ENCODE data around the gene THOC6.
A peak's percentile ranks its signal among the peaks of the same experiment; 100 is the strongest.
"Not testable (repeated sequence)": the region's sequence is repeated elsewhere in the genome, so short reads cannot be mapped to it uniquely, and the experiment has no call there.

Gene THOC6

GRCh38 chr16:3072148-3072547 lies 48.3 kb downstream of the THOC6 start:
- not testable (repeated sequence) for DNase-seq (ENCODE audit: low read depth in 2 of 2)

- DNase-seq (ENCODE audit: low read depth in 2 of 2): not testable (repeated sequence)
These were observed 48.9 kb downstream of the THOC6 start for GRCh38 chr16:3072576-3073263.

DNA sequence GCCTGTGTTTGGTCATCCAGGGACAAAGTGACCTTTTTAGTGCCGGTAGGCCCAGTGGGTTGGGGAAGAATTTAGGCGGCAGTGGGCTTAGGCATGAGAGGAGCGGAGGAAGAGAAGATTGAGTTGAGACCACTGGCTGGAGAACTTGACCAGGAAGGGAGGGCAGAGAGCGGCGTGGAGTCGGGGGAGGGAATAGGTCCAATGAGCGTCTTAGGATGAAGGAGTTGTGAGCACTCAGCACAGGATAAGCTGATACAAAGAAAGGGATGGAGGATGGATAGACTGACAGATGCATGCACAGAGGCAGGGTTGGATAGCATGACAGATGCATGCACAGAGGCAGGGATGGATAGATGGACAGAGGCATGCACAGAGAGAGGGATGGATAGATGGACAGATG lies 49.6 kb downstream of the THOC6 start:
- DNase-seq (ENCODE audit: low read depth in 2 of 2): no peak

DNA sequence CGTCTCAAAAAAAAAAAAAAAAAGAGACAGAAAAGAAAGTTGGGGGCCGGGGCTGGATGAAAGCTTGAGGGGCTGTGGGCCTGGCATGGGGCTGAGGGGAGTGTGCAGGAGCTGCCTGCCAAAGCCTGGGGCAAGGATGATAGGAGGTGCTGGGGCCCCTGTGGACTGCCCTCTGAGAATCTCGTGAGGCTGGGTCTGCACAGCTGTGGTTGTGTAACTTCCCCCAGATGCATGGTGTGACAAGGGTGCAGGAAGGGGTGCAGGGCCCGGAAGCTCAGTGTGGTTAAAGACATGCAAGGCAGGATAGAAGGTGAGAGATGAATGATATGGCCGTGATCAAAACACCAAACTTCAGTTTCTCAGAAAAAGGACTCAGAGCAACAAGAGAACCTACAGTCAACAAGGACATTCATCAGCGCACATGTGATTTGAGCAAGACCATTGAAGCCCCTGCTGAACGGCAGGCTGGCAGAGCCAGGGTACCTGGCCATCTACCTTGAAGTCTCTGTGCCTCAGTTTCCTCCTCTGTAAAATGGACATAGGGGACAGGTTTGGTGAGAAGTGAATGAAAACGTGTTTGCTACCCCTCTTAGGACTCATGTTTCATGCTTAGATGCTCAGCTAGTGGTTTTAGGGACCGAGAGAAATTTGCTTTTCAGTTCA lies 51.2 kb downstream of the THOC6 start:
- peak; percentile 60 to 71 for DNase-seq (ENCODE audit: low read depth in 2 of 2)

DNA sequence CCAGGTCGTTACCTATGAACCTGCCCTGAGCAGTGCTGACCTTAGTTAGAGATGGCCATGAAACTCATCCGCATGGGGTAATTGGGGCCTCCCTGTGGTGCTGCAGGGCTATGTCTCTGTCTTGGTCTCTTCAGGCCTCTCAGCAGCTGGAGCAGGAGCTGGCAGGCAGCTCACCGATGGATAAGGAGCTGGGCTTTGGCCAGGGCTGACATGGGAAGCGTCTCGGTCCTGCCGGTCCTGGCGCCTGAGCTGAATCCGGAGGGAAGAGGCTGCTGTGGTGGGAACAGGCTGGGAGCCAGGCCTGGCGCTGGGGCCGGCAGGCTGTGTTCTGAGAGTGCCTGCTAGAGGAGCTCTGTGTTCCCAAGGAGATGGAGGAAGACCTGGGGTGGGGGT lies 51.7 kb downstream of the THOC6 start:
- no peak for DNase-seq (ENCODE audit: low read depth in 2 of 2)

- not testable (repeated sequence) for DNase-seq (ENCODE audit: low read depth in 2 of 2)
These were observed 52.1 kb downstream of the THOC6 start for GRCh38 chr16:3075946-3076345.

GRCh38 chr16:3076577-3076976 lies 52.7 kb downstream of the THOC6 start:
- no peak for DNase-seq (ENCODE audit: low read depth in 2 of 2)

Data from stimulated activated CD8-positive, alpha-beta memory T cell treated with anti-CD3 and anti-CD28 coated beads, Interleukin-2, amount 100 ng/mL, for 48 hours (primary cell).